HG02970 (cell line): ENCODE data around the gene RFX5.
A peak's percentile ranks its signal among the peaks of the same experiment; 100 is the strongest.
"Not testable (repeated sequence)": the region's sequence is repeated elsewhere in the genome, so short reads cannot be mapped to it uniquely, and the experiment has no call there.

Experiments used
- ATAC-seq: cut with Tn5 transposase; IDR thresholded peaks from one replicate; pipeline ENCODE4 v1.9.1; 2021; ENCODE audit warnings: mild to moderate bottlenecking, moderate library complexity, moderate number of reproducible peaks; ENCODE audit not compliant: unreplicated experiment, low FRiP score

Gene RFX5

GRCh38 chr1:151346769-151347522 is at the start of gene RFX5:
Gene RFX5 (minus strand): TSS chr1:151347252. CDS start chr1:151346320, 932 bp downstream.
- ATAC-seq, result peak; percentile 92

GRCh38 chr1:151396265-151396664 is 49.2 kb upstream of the RFX5 start:
- not testable (repeated sequence) for ATAC-seq

GRCh38 chr1:151393583-151393982 is 46.5 kb upstream of the RFX5 start:
- ATAC-seq, result no peak

DNA sequence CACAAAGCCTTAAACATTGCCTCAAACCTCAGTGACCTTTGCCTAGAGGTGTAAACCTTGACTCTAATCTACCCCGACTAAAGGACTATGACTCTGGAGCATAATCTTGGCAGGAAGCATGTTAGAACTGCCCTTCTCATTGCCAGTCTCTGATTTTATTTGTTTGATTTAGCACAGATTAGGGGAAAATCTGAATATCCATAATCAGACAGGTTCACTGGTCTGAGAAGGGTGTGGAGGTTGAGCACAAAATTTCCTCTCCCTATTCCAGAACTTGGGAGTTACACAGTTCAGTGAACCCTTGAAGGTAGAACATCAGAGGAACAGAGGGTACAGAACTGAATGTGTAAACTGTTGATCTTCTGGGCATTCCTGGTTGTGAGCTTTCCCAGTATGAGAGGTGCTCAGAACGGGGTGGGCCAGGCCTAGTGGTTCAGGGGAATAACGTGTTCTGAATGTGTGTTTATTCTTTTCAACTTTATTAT is 44.1 kb upstream of the RFX5 start:
- no peak for ATAC-seq

DNA sequence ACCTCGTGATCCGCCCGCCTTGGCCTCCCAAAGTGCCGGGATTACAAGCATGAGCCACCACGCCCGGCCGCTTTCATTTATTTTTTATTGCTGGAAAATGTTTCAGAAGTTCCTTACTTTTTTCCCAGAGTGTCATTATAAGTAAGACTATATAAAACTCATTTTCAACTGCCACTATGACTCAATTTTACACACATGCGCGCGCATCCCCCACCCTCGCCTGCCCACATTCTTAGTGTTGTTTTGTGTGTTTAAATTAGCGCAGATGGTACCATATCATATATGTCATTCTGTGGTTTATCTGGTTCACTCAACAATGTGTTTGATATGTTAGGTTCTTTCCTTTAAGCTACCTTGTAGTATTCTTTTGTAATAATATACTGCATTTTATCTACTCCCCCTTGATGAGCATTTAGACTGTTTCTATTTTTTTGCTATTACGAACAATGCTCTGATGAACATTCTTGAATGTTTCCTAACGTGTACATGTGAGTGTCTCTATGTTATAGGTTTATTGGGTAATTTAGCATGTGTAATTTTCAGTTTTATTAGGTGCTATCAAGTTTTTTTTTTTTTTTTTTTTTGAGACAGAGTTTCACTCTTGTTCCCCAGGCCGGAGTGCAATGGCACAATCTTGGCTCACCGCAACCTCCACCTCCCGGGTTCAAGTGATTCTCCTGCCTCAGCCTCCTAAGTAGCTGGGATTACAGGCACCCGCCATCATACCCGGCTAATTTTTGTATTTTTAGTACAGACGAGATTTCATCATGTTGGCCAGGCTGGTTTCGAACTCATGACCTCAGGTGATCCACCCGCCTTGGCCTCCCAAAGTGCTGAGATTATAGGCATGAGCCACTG is 43.4 kb upstream of the RFX5 start:
- not testable (repeated sequence) for ATAC-seq

DNA sequence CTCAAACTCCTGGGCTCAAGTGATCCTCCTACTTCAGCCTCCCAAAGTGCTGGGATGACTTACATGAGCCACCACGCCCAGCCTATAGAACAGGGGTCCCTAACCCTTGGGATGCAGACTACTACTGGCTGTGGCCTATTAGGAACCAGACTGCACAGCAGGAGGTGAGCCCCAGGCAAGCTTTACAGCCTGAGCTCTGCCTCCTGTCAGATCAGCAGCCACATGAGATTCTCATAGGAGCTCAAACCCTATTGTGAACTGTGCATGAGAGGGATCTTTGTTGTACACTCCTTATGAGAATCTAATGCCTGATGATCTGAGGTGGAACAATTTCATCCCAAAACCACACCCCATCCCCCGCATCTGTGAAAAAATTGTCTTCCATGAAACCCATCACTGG is 39.0 kb upstream of the RFX5 start:
- no peak for ATAC-seq

- ATAC-seq, result no peak
These were observed 37.5 kb upstream of the RFX5 start for GRCh38 chr1:151384584-151384983.

GRCh38 chr1:151377150-151377884 is 30.3 kb upstream of the RFX5 start:
- no peak for ATAC-seq

DNA sequence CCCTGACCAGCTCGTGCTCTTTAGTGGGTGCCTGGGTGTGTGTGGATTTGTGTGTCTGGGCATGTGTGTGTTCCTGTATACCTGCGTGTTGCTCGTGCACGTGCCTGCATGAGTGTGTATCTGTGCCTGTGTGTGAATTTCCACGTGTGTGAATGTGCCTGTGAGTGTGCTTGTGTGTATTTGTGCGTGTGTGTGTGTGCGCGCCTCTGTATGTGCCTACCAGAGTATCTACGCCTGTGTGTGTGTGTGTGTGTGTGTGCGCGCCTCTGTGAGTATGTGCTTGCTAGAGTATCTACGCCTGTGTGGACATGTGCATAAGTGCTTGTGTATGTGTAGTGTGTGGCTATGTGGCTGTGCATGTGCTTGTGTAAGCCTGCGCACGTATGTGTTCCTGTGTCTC is 26.1 kb upstream of the RFX5 start:
- ATAC-seq, result no peak

GRCh38 chr1:151372058-151372934 is 25.2 kb upstream of the RFX5 start, which contains the start of gene SELENBP1:
Gene SELENBP1 (minus strand): TSS chr1:151372705. CDS start chr1:151372641, 64 bp downstream.
- no peak for ATAC-seq

DNA sequence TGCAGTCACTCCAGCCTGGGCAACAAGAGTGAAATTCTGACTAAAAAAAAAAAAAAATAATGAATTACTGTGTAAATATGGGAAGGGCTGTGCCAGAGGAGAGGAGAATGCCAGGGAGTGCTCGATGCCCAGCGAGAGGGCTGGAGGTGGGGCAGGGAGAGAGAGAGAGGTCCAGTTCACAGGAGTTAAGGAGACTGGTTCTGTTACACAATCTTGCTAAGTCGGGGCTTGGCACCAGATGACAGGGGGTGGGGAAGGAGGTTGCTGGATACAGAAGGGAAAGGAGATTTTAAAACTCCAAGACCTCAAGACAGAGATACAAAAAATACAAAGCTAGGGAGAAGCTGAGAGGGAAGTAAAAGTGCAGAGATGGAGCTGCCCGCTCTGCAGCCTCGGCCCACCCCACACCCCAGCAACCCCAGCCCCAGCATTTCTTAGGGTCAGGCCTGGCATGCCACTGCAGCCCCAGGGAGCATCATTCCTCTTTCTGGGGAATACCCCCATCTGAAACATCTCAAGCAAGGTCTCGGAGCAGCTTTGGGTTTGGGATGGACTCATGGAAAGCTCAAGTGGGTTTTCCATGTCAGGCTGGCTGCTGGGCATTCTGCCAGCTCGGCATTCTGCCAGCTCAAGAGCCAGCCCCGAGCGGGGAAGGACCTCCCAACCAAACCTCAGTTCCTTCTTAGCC is 24.5 kb upstream of the RFX5 start:
- ATAC-seq, result no peak

DNA sequence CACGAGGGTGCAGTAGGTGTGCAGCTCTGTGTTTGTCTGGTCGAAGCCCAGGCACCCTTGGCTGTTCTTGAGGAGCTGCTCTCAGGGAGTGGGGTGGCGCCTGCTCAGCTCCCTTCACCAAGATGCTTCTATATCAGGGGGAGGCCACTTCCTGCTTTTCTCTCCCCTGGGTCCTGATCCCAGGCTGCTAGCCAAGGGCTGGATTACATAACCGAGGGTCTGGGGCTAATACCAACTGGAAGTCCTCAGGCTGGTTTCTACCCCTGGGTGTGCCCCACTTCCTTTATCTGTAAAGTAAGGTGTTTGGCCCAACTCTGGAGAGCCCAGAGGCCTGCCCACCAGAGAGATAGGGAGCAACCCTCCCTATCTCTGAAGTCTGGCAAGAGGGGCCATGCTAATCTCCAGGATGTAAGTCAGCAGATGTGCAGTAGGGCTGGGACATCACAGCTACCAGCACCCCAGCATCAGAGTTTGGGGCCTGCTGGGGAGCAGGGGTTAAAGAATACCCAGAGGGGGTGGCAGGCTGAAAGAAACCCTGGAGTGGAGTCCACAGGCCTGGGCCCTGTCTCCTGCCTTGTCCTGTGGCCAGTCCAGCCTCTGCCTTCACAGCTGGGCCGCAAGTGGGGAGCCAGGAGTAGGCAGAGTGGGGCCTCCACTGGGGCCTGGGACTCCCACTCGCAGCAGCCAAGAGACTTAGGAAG is 23.3 kb upstream of the RFX5 start:
- ATAC-seq, result no peak

- no peak for ATAC-seq
These were observed 22.6 kb upstream of the RFX5 start for GRCh38 chr1:151369621-151370048.

- no peak for ATAC-seq
These were observed 22.2 kb upstream of the RFX5 start for GRCh38 chr1:151369302-151369610.

- ATAC-seq, result no peak
These were observed 21.6 kb upstream of the RFX5 start for GRCh38 chr1:151368393-151369301.

DNA sequence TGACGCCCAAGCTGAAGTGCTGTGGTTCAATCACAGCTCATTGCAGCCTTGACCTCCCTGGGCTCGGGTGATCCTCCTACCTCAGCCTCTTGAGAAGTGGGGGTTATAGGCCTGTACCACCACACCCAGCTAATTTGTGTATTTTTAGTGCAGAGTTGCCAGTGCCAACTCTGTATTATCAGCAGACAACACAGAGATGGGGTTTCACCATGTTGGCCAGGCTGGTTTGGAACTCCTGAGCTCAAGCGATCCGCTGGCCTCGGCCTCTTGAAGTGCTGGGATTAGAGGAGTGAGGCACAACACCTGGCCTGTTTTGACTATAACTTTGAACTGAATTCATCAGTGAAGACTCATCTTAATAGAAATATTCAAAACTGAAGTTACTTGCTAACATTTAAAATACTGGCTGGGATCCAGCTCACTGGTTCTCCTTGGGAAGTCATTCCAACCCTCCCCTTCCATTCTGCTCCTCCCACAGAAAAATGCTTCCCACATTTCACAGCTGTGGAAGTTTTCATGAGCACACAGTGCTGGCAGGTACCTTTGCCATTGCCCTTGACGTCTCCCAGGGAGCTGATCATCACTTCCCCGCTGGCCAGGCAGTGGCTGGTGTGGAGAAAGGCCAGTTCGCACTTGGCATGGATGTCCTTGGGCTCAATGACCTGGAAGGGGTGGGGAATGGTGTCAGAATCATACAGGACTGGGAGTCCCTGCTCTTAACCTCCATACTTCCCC is 20.8 kb upstream of the RFX5 start:
- no peak for ATAC-seq

DNA sequence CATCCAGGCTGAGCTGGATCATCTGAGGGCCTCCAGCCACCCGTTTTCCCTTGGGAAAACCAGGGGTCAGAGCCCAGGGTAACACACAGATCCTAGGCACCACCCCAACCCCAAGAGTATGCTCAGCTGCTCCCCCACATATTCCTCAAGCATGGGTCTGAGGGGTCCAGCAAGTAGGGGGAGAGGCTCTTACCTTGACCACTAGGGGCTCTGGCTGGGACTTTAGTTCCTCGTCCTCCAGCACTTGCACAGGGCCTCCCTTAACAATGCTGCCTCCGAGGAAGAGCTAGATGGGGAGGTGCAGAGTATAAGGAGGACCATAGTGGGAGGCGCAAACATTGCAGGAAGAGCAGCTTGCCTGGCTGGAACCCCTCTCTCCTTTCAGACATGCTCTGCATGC is 17.9 kb upstream of the RFX5 start:
- no peak for ATAC-seq
